Thyroid gland (tissue), 4 donors: ENCODE measurements around the gene BTBD9. TPM values are rescaled to one million over a fixed set of nuclear protein-coding genes. Genes with fewer than 3 reads are reported as not detected.

Source experiments
- DNase-seq, 2 donors: peaks; one replicate each; pipeline ENCODE4 v3.0.0-alpha.2; 2019
- H3K27ac ChIP-seq, 3 donors: fragments of 200-600 bp; sonication (generic); 1 replicate in 2 of 3; 2 replicates in 1 of 3; pipeline ENCODE4 v1.5.1; 2016 to 2019; ENCODE audit warnings: mild to moderate bottlenecking in 1 of 3, moderate library complexity in 1 of 3
- H3K27me3 ChIP-seq: fragments of 200-600 bp; sonication (generic); one replicate; pipeline ENCODE4 v1.5.1; 2019
- H3K36me3 ChIP-seq, 2 donors: fragments of 200-600 bp; sonication (generic); one replicate each; pipeline ENCODE4 v1.5.1; 2016 to 2019
- H3K4me1 ChIP-seq, 2 donors: fragments of 200-600 bp; sonication (generic); one replicate each; pipeline ENCODE4 v1.5.1; 2017 to 2019
- H3K4me3 ChIP-seq, 3 donors: fragments of 200-600 bp; sonication (generic); replicated peaks in 1 of 3; 1 replicate in 2 of 3; 2 replicates in 1 of 3; pipeline ENCODE4 v1.5.1; 2016; ENCODE audit warnings: mild to moderate bottlenecking in 1 of 3
- H3K9me3 ChIP-seq: fragments of 200-600 bp; sonication (generic); one replicate; pipeline ENCODE4 v1.5.1; 2017
- POLR2A ChIP-seq, 2 donors: fragments of 450-650 bp; IDR thresholded peaks; one replicate each; pipeline ENCODE4 v1.6.1; 2017; ENCODE audit warnings: antibody characterized with exemption in 2 of 2, mild to moderate bottlenecking in 2 of 2, moderate library complexity in 1 of 2
- WGBS, 2 donors: methylation state at CpG; one replicate each; pipeline ENCODE4 v1.1.5; 2017; 5-methylcytosine and 5-hydroxymethylcytosine counted together
- intact Hi-C: fragments of 100-400 bp; cut with DNase I; formaldehyde crosslinking; loops from one replicate; pipeline ENCODE4 v1.15.1; 2023
- total RNA-seq, 4 donors: library from RNA; depleted of rRNA; stranded (reverse); fragments of >200 nt; gene quantifications; one replicate each; pipeline ENCODE4 v1.2.3, GENCODE V29; 2016
- TF ChIP-seq, protein P1 (sequence below), 6 experiments: fragments of 200-600 bp in 3 of 6; fragments of 450-650 bp in 3 of 6; sonication (generic) in 3 of 6; IDR thresholded peaks; one replicate each; pipeline ENCODE4 v1.5.1; 2016 to 2019; ENCODE audit warnings: antibody characterized with exemption in 6 of 6, mild to moderate bottlenecking in 2 of 6, inconsistent platforms in 1 of 6, moderate library complexity in 1 of 6

BTBD9 gene
- total RNA-seq, 4 donors from 2014 or later = 17.3 to 32.0 (median 27.4) TPM

DNA sequence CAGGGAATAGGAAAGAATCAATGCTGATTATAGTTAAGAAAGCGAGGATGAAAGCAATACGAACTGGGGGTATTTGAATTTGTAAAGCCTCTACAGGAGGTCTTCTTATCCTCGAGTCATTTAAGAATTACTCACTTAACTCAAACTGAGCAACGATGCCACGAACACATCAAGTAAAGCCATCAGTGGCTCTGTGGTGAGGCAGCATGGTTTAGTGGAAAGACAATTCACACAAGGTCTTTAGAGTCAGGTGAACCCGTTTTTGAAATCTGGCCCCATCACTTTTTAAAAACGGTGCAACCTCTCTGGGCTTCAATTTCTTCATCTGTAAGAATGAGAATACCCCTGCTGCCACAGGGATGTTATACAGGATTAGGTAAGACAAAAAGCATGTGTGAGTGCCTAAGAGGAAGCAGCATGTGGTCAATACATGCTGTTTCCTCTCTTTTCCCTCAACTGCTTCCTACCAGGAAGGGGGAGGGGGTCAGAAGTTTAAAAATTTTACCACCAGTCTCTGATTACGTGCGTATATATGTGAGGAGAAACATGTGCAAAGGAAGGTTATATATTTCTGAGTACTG is 162.0 kb downstream of the BTBD9 start:
- no peak overlapping the region for H3K4me3 ChIP-seq
- TF ChIP-seq, protein P1, sequence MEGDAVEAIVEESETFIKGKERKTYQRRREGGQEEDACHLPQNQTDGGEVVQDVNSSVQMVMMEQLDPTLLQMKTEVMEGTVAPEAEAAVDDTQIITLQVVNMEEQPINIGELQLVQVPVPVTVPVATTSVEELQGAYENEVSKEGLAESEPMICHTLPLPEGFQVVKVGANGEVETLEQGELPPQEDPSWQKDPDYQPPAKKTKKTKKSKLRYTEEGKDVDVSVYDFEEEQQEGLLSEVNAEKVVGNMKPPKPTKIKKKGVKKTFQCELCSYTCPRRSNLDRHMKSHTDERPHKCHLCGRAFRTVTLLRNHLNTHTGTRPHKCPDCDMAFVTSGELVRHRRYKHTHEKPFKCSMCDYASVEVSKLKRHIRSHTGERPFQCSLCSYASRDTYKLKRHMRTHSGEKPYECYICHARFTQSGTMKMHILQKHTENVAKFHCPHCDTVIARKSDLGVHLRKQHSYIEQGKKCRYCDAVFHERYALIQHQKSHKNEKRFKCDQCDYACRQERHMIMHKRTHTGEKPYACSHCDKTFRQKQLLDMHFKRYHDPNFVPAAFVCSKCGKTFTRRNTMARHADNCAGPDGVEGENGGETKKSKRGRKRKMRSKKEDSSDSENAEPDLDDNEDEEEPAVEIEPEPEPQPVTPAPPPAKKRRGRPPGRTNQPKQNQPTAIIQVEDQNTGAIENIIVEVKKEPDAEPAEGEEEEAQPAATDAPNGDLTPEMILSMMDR (IDR thresholded peaks at IDR 0.05) = no peak
- intact Hi-C loops = no loop called here

DNA sequence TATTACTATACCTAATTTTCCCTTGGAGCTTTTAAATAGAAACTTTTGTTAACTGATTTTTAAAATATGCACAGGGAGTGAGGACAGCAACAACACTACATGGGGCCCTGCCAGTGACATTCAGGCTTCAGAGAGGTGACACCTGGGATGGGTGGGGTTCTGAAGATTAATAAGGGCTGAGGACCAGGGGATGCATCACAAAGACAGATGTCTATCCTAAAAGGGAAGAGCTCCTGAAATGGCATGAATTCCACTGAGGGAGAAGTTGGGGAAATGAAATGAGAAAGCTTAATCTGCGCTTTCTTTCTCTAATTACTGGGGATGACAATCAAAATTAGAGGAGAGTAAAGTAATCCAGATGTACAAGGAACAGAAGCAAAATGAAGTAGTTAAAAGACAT is 162.8 kb downstream of the BTBD9 start:
- 95 to 100% methylated on average over 1 of the region's 1 CpG for WGBS, 2 donors
- Histone ChIP-seq H3K27me3 (no peaks in the 10 kb centered on the region), H3K36me3 (no peaks in the 10 kb centered on the region), H3K4me1 (no peaks in the 10 kb centered on the region), H3K9me3 (no peaks in the 10 kb centered on the region), H3K27ac (no peak overlapping the region), H3K4me3 (no peak overlapping the region)
- no peak for DNase-seq
- TF ChIP-seq, protein P1 (IDR thresholded peaks at IDR 0.05) = no peak
- TF ChIP-seq POLR2A (IDR thresholded peaks at IDR 0.05) = no peak
- intact Hi-C loops = no loop called here

More for the DNA sequence above, 162.0 kb downstream of the BTBD9 start:
- H3K9me3 ChIP-seq = no peaks in the 10 kb centered on the region
- DNase-seq = no peak
- H3K36me3 ChIP-seq = no peaks in the 10 kb centered on the region
- no peak overlapping the region for H3K27ac ChIP-seq
- 68 to 74% methylated on average over 9 of the region's 9 CpGs for WGBS, 2 donors
- no peaks in the 10 kb centered on the region for H3K4me1 ChIP-seq
- no peaks in the 10 kb centered on the region for H3K27me3 ChIP-seq

DNA sequence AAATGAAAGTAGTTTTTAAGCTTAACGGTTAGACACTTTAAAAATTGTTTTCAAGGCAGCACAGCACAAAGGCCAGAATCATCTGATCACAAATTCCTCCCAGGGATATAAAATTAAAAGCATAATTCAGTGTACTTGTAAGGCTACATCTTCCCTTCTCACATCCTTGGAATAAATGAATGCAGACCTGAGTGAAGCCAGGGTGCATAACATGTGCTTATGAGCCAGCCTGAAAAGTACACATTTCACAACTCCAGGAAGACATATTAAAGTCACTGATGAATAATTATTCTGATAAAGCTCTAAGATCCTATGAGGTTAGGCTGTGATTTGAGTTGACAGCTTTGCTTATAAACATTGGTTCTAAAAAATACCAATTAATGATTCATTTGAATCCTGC is 163.6 kb downstream of the BTBD9 start:
- Histone ChIP-seq H3K36me3 (no peaks in the 10 kb centered on the region), H3K9me3 (no peaks in the 10 kb centered on the region), H3K4me3 (no peak overlapping the region), H3K27me3 (no peaks in the 10 kb centered on the region), H3K4me1 (no peaks in the 10 kb centered on the region), H3K27ac (no peak overlapping the region)
- 91 to 94% methylated on average over 1 of the region's 1 CpG for WGBS, 2 donors
- no peak for DNase-seq
- intact Hi-C loops = no loop called here
- TF ChIP-seq, protein P1 (IDR thresholded peaks at IDR 0.05) = no peak
- no peak for TF ChIP-seq POLR2A (IDR thresholded peaks at IDR 0.05)

DNA sequence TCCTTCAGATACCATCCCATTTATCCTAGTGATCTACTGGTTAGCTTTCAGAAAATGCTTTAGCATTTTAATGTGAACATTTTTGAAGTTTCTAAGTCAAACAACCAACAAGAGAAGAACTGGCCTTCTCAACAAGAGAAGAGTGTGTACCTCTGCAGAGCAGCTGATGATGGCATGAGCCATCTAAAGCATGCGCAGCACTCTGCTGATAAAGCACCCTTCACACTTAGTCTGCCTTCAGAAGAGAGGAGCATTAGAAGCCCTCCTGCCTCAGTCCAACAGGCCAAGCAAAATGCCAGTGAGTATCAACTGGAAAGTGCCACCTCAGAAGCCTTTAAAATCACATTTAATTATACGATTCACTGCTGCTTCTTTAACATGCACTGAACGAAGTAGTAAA is 169.2 kb downstream of the BTBD9 start:
- Histone ChIP-seq H3K9me3 (no peaks in the 10 kb centered on the region), H3K27ac (no peak overlapping the region), H3K27me3 (no peaks in the 10 kb centered on the region), H3K4me3 (no peak overlapping the region), H3K36me3 (no peaks in the 10 kb centered on the region), H3K4me1 (no peaks in the 10 kb centered on the region)
- TF ChIP-seq POLR2A (IDR thresholded peaks at IDR 0.05) = no peak
- TF ChIP-seq, protein P1 (IDR thresholded peaks at IDR 0.05) = no peak
- WGBS, 2 donors = 92 to 96% methylated on average over 3 of the region's 3 CpGs
- intact Hi-C loops = no loop called here
- no peak for DNase-seq

DNA sequence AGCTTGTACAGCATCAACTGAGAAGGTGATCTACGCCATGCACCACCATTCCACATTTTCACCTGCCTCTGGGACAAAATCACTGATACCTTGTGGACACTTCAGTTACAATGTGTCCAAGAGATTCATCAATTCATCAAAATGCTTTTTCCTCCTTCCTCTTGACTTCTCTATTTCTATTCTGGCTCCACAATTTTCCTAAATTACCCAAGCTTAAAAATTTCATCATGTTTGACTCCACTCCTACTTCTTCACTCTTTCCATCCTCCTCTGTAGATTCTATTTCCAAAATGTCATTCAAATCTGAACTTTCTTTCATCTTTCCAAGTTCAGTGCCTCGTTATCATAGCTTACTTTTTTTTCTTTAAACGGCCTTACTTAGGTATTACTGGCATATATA is 172.2 kb downstream of the BTBD9 start:
- Histone ChIP-seq H3K27ac (no peak overlapping the region), H3K4me1 (no peaks in the 10 kb centered on the region), H3K27me3 (no peaks in the 10 kb centered on the region), H3K4me3 (no peak overlapping the region), H3K36me3 (no peaks in the 10 kb centered on the region), H3K9me3 (no peaks in the 10 kb centered on the region)
- WGBS, 2 donors = 93% methylated on average over 3 of the region's 3 CpGs
- TF ChIP-seq, protein P1 (IDR thresholded peaks at IDR 0.05) = no peak
- TF ChIP-seq POLR2A (IDR thresholded peaks at IDR 0.05) = no peak
- no peak for DNase-seq
- intact Hi-C loops = no loop called here
